Ovary (tissue), 9 donors: ENCODE measurements around the gene RMC1. TPM values are rescaled to one million over a fixed set of nuclear protein-coding genes. Genes with fewer than 3 reads are reported as not detected.

Source experiments
- DNase-seq, 5 donors: peaks; one replicate each; pipeline ENCODE4 v3.0.0-alpha.2; 2019 to 2020
- H3K27ac ChIP-seq, 2 donors: fragments of 200-600 bp; one replicate each; pipeline versions ENCODE4 v1.5.1 to v1.8.0; 2019 to 2022
- H3K27me3 ChIP-seq: fragments of 200-600 bp; one replicate; pipeline ENCODE4 v1.8.0; 2022
- H3K36me3 ChIP-seq: fragments of 200-600 bp; sonication (generic); one replicate; pipeline ENCODE4 v1.5.1; 2019
- H3K4me1 ChIP-seq: one replicate; pipeline ENCODE4 v1.8.1; 2013; ENCODE audit warnings: mild to moderate bottlenecking, moderate library complexity; ENCODE audit not compliant: insufficient read depth
- H3K4me3 ChIP-seq: fragments of 200-600 bp; sonication (generic); one replicate; pipeline ENCODE4 v1.5.1; 2017
- H3K9me3 ChIP-seq, 2 donors: fragments of 200-600 bp in 1 of 2; sonication (generic) in 1 of 2; one replicate each; pipeline versions ENCODE4 v1.5.1 to v1.8.1; 2013 to 2019; ENCODE audit warnings: mild to moderate bottlenecking in 1 of 2, moderate library complexity in 1 of 2
- CTCF ChIP-seq, 3 donors: fragments of 450-650 bp in 2 of 3; fragments of 200-600 bp in 1 of 3; IDR thresholded peaks; one replicate each; pipeline versions ENCODE4 v1.5.1 to v1.8.0; 2016 to 2022; ENCODE audit warnings: antibody characterized with exemption in 3 of 3, mild to moderate bottlenecking in 1 of 3
- EP300 ChIP-seq: sonication (generic); formaldehyde crosslinking; IDR thresholded peaks from one replicate; pipeline ENCODE4 v1.6.1; 2017; ENCODE audit warnings: antibody characterized with exemption
- POLR2A ChIP-seq: fragments of 450-650 bp; IDR thresholded peaks from one replicate; pipeline ENCODE4 v1.6.1; 2017; ENCODE audit warnings: antibody characterized with exemption, mild to moderate bottlenecking, moderate library complexity
- WGBS, 3 donors: extraction: QIAGEN DNeasy Blood & Tissue Kit in 1 of 3; methylation state at CpG; one replicate each; pipeline versions ENCODE4 v1.1.5 to v1.1.7; 2013 to 2017; 5-methylcytosine and 5-hydroxymethylcytosine counted together
- intact Hi-C, 4 donors: fragments of 100-400 bp; cut with DNase I; formaldehyde crosslinking; loops; one replicate each; pipeline versions ENCODE4 v1.11.0 to v1.15.1; 2022 to 2023
- polyA plus RNA-seq, 2 donors: library from polyadenylated mRNA; stranded (reverse); fragments of 200-250 nt in 1 of 2; fragments of 350-450 nt in 1 of 2; fragmentation: Illumina TruSeq in 1 of 2; extraction: RNeasy Lipid Tissue Mini Kit (QIAGEN cat#74804) in 1 of 2; gene quantifications; one replicate each; pipeline ENCODE4 v1.2.3, GENCODE V29; 2013 to 2014
- total RNA-seq, 7 donors: library from RNA; depleted of rRNA in 2 of 7; stranded (reverse); fragments of >200 nt in 2 of 7; fragmentation: NEBNext Ultra II Directional in 3 of 7; extraction: Animal tissue kit (Norgen Biotek cat#: 25700) in 3 of 7; gene quantifications; one replicate each; pipeline versions ENCODE4 v1.1.0 to v1.2.4, GENCODE V29; 2016 to 2023
- donor health status: DM: no; HTN: no; CAD: no; lungs with moderate emphysema.
- donor health status: DM: no; HTN: no; CAD: no.
- donor health status: Bipolar disorder and iron deficiency.
- donor health status: DM: yes; HTN: yes; CAD: no.
- donor health status: DM: no; HTN: no; CAD: no.
- donor health status: DM: yes; HTN: yes; CAD: no.

RMC1 gene
- total and polyA plus RNA-seq, 9 donors: 15.0 to 29.5 (median 22.1) TPM

GRCh38 chr18:23468753-23469459 lies 34.4 kb upstream of the RMC1 start:
- intact Hi-C loops: no loop called here
- no peaks in the 10 kb centered on the region for H3K4me1 ChIP-seq
- no peak for DNase-seq
- TF ChIP-seq CTCF (IDR thresholded peaks at IDR 0.05) (no peak), POLR2A (no peak), EP300 (no peak)
- H3K9me3 ChIP-seq: no peaks in the 10 kb centered on the region
- H3K27me3 ChIP-seq: no peaks in the 10 kb centered on the region
- no peak overlapping the region for H3K4me3 ChIP-seq
- WGBS, 3 donors: 58 to 89% (median 84%) methylated on average over 3 of the region's 3 CpGs
- H3K27ac ChIP-seq: no peak overlapping the region
- H3K36me3 ChIP-seq: no peaks in the 10 kb centered on the region

GRCh38 chr18:23470620-23471387 lies 32.5 kb upstream of the RMC1 start:
- Histone ChIP-seq H3K27ac (no peak overlapping the region), H3K36me3 (no peaks in the 10 kb centered on the region), H3K27me3 (no peaks in the 10 kb centered on the region), H3K9me3 (no peaks in the 10 kb centered on the region), H3K4me3 (no peak overlapping the region), H3K4me1 (no peaks in the 10 kb centered on the region)
- no peak for DNase-seq
- TF ChIP-seq POLR2A (no peak), EP300 (no peak)
- intact Hi-C loops: no loop called here
- WGBS, 3 donors: 96 to 98% (median 97%) methylated on average over 2 of the region's 2 CpGs

- Histone ChIP-seq H3K9me3 (no peaks in the 10 kb centered on the region), H3K27me3 (no peaks in the 10 kb centered on the region), H3K36me3 (no peaks in the 10 kb centered on the region), H3K4me1 (no peaks in the 10 kb centered on the region), H3K4me3 (no peak overlapping the region), H3K27ac (no peak overlapping the region)
- no peak for DNase-seq
- WGBS, 3 donors: 88 to 89% (median 89%) methylated on average over 6 of the region's 6 CpGs
- intact Hi-C loops: no loop called here
- no peak for TF ChIP-seq CTCF (IDR thresholded peaks at IDR 0.05)
- TF ChIP-seq EP300: no peak
- no peak for TF ChIP-seq POLR2A
These were observed 31.8 kb upstream of the RMC1 start for GRCh38 chr18:23471486-23471885.

- DNase-seq: no peak
- Histone ChIP-seq H3K27me3 (no peaks in the 10 kb centered on the region), H3K4me1 (no peaks in the 10 kb centered on the region), H3K27ac (no peak overlapping the region), H3K4me3 (no peak overlapping the region), H3K36me3 (no peaks in the 10 kb centered on the region), H3K9me3 (no peaks in the 10 kb centered on the region)
- TF ChIP-seq EP300: no peak
- no peak for TF ChIP-seq POLR2A
- TF ChIP-seq CTCF (IDR thresholded peaks at IDR 0.05): no peak
- WGBS, 3 donors: 85 to 91% (median 87%) methylated on average over 3 of the region's 3 CpGs
- intact Hi-C loops: loop anchor here in 1 of 4 donors (2.0 kb wide), 1 partner anchor 71 kb away; no protein-coding TSS in a partner anchor
These were observed 23.3 kb upstream of the RMC1 start for GRCh38 chr18:23479829-23480505.
